HG03039 (cell line): Measurements from ENCODE around the gene HSD17B1.

Experiments used
- ATAC-seq: cut with Tn5 transposase; IDR thresholded peaks from one replicate; pipeline ENCODE4 v1.9.1; 2021; ENCODE audit warnings: mild to moderate bottlenecking, moderate library complexity; ENCODE audit not compliant: unreplicated experiment

HSD17B1 gene

GRCh38 chr17:42565523-42566214 is 12.9 kb downstream of the HSD17B1 start:
- no peak for ATAC-seq

- no peak for ATAC-seq
These were observed 13.6 kb downstream of the HSD17B1 start for GRCh38 chr17:42566215-42566882.

- peak; percentile 43 for ATAC-seq
These were observed 14.3 kb downstream of the HSD17B1 start, which contains the start of gene MLX for GRCh38 chr17:42566883-42567573. Gene MLX, plus strand, starts transcription at chr17:42567100. Its CDS starts 25 bp downstream, at chr17:42567125.

- no peak for ATAC-seq
These were observed 15.8 kb downstream of the HSD17B1 start for GRCh38 chr17:42568341-42569111.

- ATAC-seq, result no peak
These were observed 18.9 kb downstream of the HSD17B1 start for GRCh38 chr17:42571435-42572225.

- no peak for ATAC-seq
These were observed 20.4 kb downstream of the HSD17B1 start for GRCh38 chr17:42573095-42573494.

- ATAC-seq, result no peak
These were observed 21.7 kb downstream of the HSD17B1 start for GRCh38 chr17:42574463-42574862.

GRCh38 chr17:42577140-42577531 is 24.4 kb downstream of the HSD17B1 start:
- no peak for ATAC-seq

GRCh38 chr17:42577532-42578281 is 25.0 kb downstream of the HSD17B1 start, which contains the start of gene PSMC3IP:
Gene PSMC3IP, minus strand, starts transcription at chr17:42577729. Its CDS starts 43 bp downstream, at chr17:42577686.
- peak; percentile 51 for ATAC-seq

- no peak for ATAC-seq
These were observed 25.7 kb downstream of the HSD17B1 start for GRCh38 chr17:42578282-42578869.

GRCh38 chr17:42579794-42580551 is 27.2 kb downstream of the HSD17B1 start:
- no peak for ATAC-seq

GRCh38 chr17:42581744-42582270 is 29.1 kb downstream of the HSD17B1 start:
- no peak for ATAC-seq

- ATAC-seq, result no peak
These were observed 32.2 kb downstream of the HSD17B1 start for GRCh38 chr17:42584880-42585279.

GRCh38 chr17:42585353-42585752 is 32.6 kb downstream of the HSD17B1 start:
- ATAC-seq, result no peak

GRCh38 chr17:42586514-42587230 is 33.9 kb downstream of the HSD17B1 start:
- ATAC-seq, result no peak

GRCh38 chr17:42590886-42591285 is 38.2 kb downstream of the HSD17B1 start:
- no peak for ATAC-seq

- ATAC-seq, result no peak
These were observed 38.7 kb downstream of the HSD17B1 start for GRCh38 chr17:42591411-42591810.
